MM.1S (cell line): ENCODE data around the gene FAAH.

Source experiments
- DNase-seq: peaks from one replicate; pipeline ENCODE4 v3.0.0-alpha.2; 2015
- H2AFZ ChIP-seq: fragments of 300-600 bp; sonication (generic); 2 replicates; pipeline ENCODE4 v1.6.0; 2016; ENCODE audit warnings: antibody characterized with exemption, low read length
- H3F3A ChIP-seq: fragments of 300-600 bp; sonication (generic); 2 replicates; pipeline ENCODE4 v1.6.1; 2016; ENCODE audit warnings: mild to moderate bottlenecking, antibody characterized with exemption, low read length, moderate library complexity, mixed read lengths; ENCODE audit not compliant: insufficient read depth
- H3K27ac ChIP-seq: fragments of 300-600 bp; sonication (generic); 2 replicates; pipeline ENCODE4 v1.5.1; 2016; ENCODE audit warnings: mild to moderate bottlenecking, low read length
- H3K27me3 ChIP-seq: fragments of 300-600 bp; sonication (generic); replicated peaks from 2 replicates; pipeline ENCODE4 v1.6.0; 2016; ENCODE audit warnings: low read length; ENCODE audit not compliant: insufficient read depth
- H3K36me3 ChIP-seq: fragments of 300-600 bp; sonication (generic); replicated peaks from 2 replicates; pipeline ENCODE4 v1.6.1; 2016; ENCODE audit warnings: mild to moderate bottlenecking, low read length, mixed read lengths; ENCODE audit not compliant: insufficient read depth
- H3K4me1 ChIP-seq: fragments of 300-600 bp; sonication (generic); 2 replicates; pipeline ENCODE4 v1.6.1; 2016; ENCODE audit warnings: low read length, mixed read lengths
- H3K4me2 ChIP-seq: fragments of 300-600 bp; sonication (generic); 2 replicates; pipeline ENCODE4 v1.6.0; 2016; ENCODE audit warnings: low read depth, low read length
- H3K4me3 ChIP-seq: fragments of 300-600 bp; sonication (generic); 2 replicates; pipeline ENCODE4 v1.5.1; 2016; ENCODE audit warnings: low read length, mixed read lengths
- H3K79me2 ChIP-seq: fragments of 300-600 bp; sonication (generic); 2 replicates; pipeline ENCODE4 v1.6.1; 2016; ENCODE audit warnings: mixed run types, low read length, mixed read lengths
- H3K9ac ChIP-seq: fragments of 300-600 bp; sonication (generic); 2 replicates; pipeline ENCODE4 v1.6.1; 2016; ENCODE audit warnings: low read length, mixed read lengths
- H3K9me2 ChIP-seq: fragments of 300-600 bp; sonication (generic); replicated peaks from 2 replicates; pipeline ENCODE4 v1.6.1; 2016; ENCODE audit warnings: mild to moderate bottlenecking, low read length, mixed read lengths; ENCODE audit not compliant: insufficient read depth
- H3K9me3 ChIP-seq: fragments of 300-600 bp; sonication (generic); replicated peaks from 2 replicates; pipeline ENCODE4 v1.6.1; 2016; ENCODE audit warnings: mild to moderate bottlenecking, low read length, mixed read lengths; ENCODE audit not compliant: insufficient read depth
- H4K20me1 ChIP-seq: fragments of 300-600 bp; sonication (generic); 2 replicates; pipeline ENCODE4 v1.6.1; 2016; ENCODE audit warnings: mild to moderate bottlenecking, low read length, moderate library complexity, mixed read lengths; ENCODE audit not compliant: insufficient read depth
- CTCF ChIP-seq: fragments of 300-600 bp; sonication (generic); IDR thresholded peaks from 2 replicates; pipeline ENCODE4 v1.5.1; 2016; ENCODE audit warnings: antibody characterized with exemption, low read length, mixed read lengths
- EZH2 ChIP-seq: fragments of 300-600 bp; sonication (generic); optimal IDR thresholded peaks from 2 replicates; pipeline ENCODE3; 2017; ENCODE audit warnings: low read depth, mild to moderate bottlenecking, antibody characterized with exemption, low read length, mixed read lengths
- EZH2phosphoT487 ChIP-seq: fragments of 300-600 bp; sonication (generic); IDR thresholded peaks from 2 replicates; pipeline ENCODE4 v1.6.1; 2018; ENCODE audit warnings: antibody characterized with exemption, low read length

The FAAH gene

GRCh38 chr1:46424730-46425129 is 30.6 kb downstream of the FAAH start:
- no peak overlapping the region for H3K9ac ChIP-seq
- no peak overlapping the region for H3K4me3 ChIP-seq
- H3K4me2 ChIP-seq, result no peak overlapping the region
- no peak overlapping the region for H2AFZ ChIP-seq
- no peaks in the 10 kb centered on the region for H4K20me1 ChIP-seq
- no peaks in the 10 kb centered on the region for H3K9me3 ChIP-seq
- DNase-seq, result no peak
- no peak for TF ChIP-seq EZH2phosphoT487
- TF ChIP-seq EZH2, result no peak
- no peak for TF ChIP-seq CTCF
- H3F3A ChIP-seq, result no peaks in the 10 kb centered on the region
- no peak overlapping the region for H3K27ac ChIP-seq
- H3K36me3 ChIP-seq, result no peaks in the 10 kb centered on the region
- no peaks in the 10 kb centered on the region for H3K79me2 ChIP-seq
- H3K27me3 ChIP-seq, result no peaks in the 10 kb centered on the region
- H3K9me2 ChIP-seq, result no peaks in the 10 kb centered on the region
- H3K4me1 ChIP-seq, result no peaks in the 10 kb centered on the region

- H3K9ac ChIP-seq, result no peak overlapping the region
- no peak overlapping the region for H3K27ac ChIP-seq
- no peak overlapping the region for H3K4me2 ChIP-seq
- no peaks in the 10 kb centered on the region for H3K36me3 ChIP-seq
- no peaks in the 10 kb centered on the region for H3K79me2 ChIP-seq
- H3F3A ChIP-seq, result no peaks in the 10 kb centered on the region
- no peak for DNase-seq
- TF ChIP-seq CTCF (no peak), EZH2phosphoT487 (no peak)
- H3K27me3 ChIP-seq, result no peaks in the 10 kb centered on the region
- H2AFZ ChIP-seq, result no peak overlapping the region
- H3K4me1 ChIP-seq, result no peaks in the 10 kb centered on the region
- no peaks in the 10 kb centered on the region for H3K9me2 ChIP-seq
- no peak overlapping the region for H3K4me3 ChIP-seq
- no peaks in the 10 kb centered on the region for H3K9me3 ChIP-seq
- no peaks in the 10 kb centered on the region for H4K20me1 ChIP-seq
Measured at GRCh38 chr1:46425726-46426125, 31.6 kb downstream of the FAAH start.

- Histone ChIP-seq H4K20me1 (no peaks in the 10 kb centered on the region), H3K36me3 (no peaks in the 10 kb centered on the region), H2AFZ (no peak overlapping the region), H3K27ac (no peak overlapping the region), H3K4me3 (no peak overlapping the region), H3K9me3 (no peaks in the 10 kb centered on the region), H3K79me2 (no peaks in the 10 kb centered on the region), H3K4me1 (no peaks in the 10 kb centered on the region), H3F3A (no peaks in the 10 kb centered on the region), H3K27me3 (no peaks in the 10 kb centered on the region), H3K9me2 (no peaks in the 10 kb centered on the region), H3K4me2 (no peak overlapping the region), H3K9ac (no peak overlapping the region)
- TF ChIP-seq EZH2phosphoT487 (no peak), CTCF (no peak)
- no peak for DNase-seq
Measured at GRCh38 chr1:46427541-46427940, 33.4 kb downstream of the FAAH start.
